WTC11 (cell line): ENCODE data around the gene CYP4F12. TPM values are rescaled to one million over a fixed set of nuclear protein-coding genes. Genes with fewer than 3 reads are reported as not detected.

ENCODE experiments used
- ATAC-seq: fragments of 200-7000 bp; cut with Tn5 transposase; 2 replicates; pipeline ENCODE4 v1.10.0; 2021; ENCODE audit warnings: mild to moderate bottlenecking, moderate library complexity
- CTCF ChIA-PET: fragments of 300-600 bp; sonication (Branson Sonifier 250); formaldehyde crosslinking; loops from one replicate; lab custom pipeline; 2021; ENCODE audit warnings: antibody characterized with exemption; lab: Charles Lee
- POLR2A ChIA-PET: fragments of 350-600 bp; sonication (Branson Sonifier 250); formaldehyde crosslinking; loops from one replicate; lab custom pipeline; 2021; ENCODE audit warnings: antibody characterized with exemption; lab: Charles Lee
- DNase-seq: peaks from one replicate; pipeline ENCODE4 v3.0.0; 2021; ENCODE audit warnings: low spot score
- H3K27ac Mint-ChIP-seq: 2 replicates; pipeline ENCODE4 v1.8.0; 2021; ENCODE audit warnings: mixed read lengths
- H3K27me3 Mint-ChIP-seq: 2 replicates; pipeline ENCODE4 v1.8.0; 2021; ENCODE audit warnings: low read depth, mild to moderate bottlenecking, moderate library complexity, mixed read lengths
- H3K36me3 Mint-ChIP-seq: 2 replicates; pipeline ENCODE4 v1.8.0; 2021; ENCODE audit warnings: mixed read lengths
- H3K4me1 Mint-ChIP-seq: 2 replicates; pipeline ENCODE4 v1.8.0; 2022; ENCODE audit warnings: mixed read lengths
- H3K4me3 Mint-ChIP-seq: 2 replicates; pipeline ENCODE4 v1.8.0; 2021; ENCODE audit warnings: mild to moderate bottlenecking, moderate library complexity, mixed read lengths
- H3K9me3 Mint-ChIP-seq: 2 replicates; pipeline ENCODE4 v1.8.0; 2021; ENCODE audit warnings: mixed read lengths
- ELF4 ChIP-seq: sonication (generic); formaldehyde crosslinking; IDR thresholded peaks from 2 replicates; pipeline ENCODE4 v1.8.1; 2022; ENCODE audit warnings: low read depth, mild to moderate bottlenecking, moderate library complexity, missing genetic modification reagents
- GABPB1 ChIP-seq: sonication (generic); formaldehyde crosslinking; IDR thresholded peaks from 2 replicates; pipeline ENCODE4 v1.8.1; 2023; ENCODE audit warnings: mild to moderate bottlenecking, missing genetic modification reagents
- HMGA2 ChIP-seq: fragments of 250-450 bp; sonication (Bioruptor Pico); IDR thresholded peaks from 2 replicates; pipeline ENCODE4 v1.4.0; 2021; ENCODE audit warnings: mild to moderate bottlenecking, moderate library complexity
- NFYB ChIP-seq: sonication (generic); formaldehyde crosslinking; conservative IDR thresholded peaks from 2 replicates; pipeline ENCODE4 v1.8.0; 2022; ENCODE audit warnings: low read depth, missing genetic modification reagents
- SMAD3 ChIP-seq: sonication (generic); formaldehyde crosslinking; IDR thresholded peaks from 2 replicates; pipeline ENCODE4 v1.8.0; 2022; ENCODE audit warnings: missing genetic modification reagents, mild to moderate bottlenecking, borderline replicate concordance
- SMAD4 ChIP-seq: sonication (generic); formaldehyde crosslinking; IDR thresholded peaks from 2 replicates; pipeline ENCODE4 v1.8.0; 2022; ENCODE audit warnings: mild to moderate bottlenecking, missing genetic modification reagents
- ZNF263 ChIP-seq: sonication (generic); formaldehyde crosslinking; IDR thresholded peaks from 2 replicates; pipeline ENCODE4 v1.8.1; 2022; ENCODE audit warnings: low read depth, mild to moderate bottlenecking, moderate library complexity, missing genetic modification reagents
- ZNF317 ChIP-seq: sonication (generic); formaldehyde crosslinking; IDR thresholded peaks from 2 replicates; pipeline ENCODE4 v1.8.1; 2023; ENCODE audit warnings: low read depth, mild to moderate bottlenecking, moderate library complexity, missing genetic modification reagents, borderline replicate concordance
- ZNF416 ChIP-seq: fragments of 250-450 bp; sonication (Bioruptor Pico); IDR thresholded peaks from 2 replicates; pipeline ENCODE4 v1.9.0; 2021; ENCODE audit warnings: mild to moderate bottlenecking, inconsistent platforms
- total RNA-seq: library from RNA; stranded (reverse); gene quantifications from 3 replicates; pipeline ENCODE4 v1.2.3, GENCODE V29; 2021
- TF ChIP-seq, protein P1 (sequence below): sonication (generic); formaldehyde crosslinking; IDR thresholded peaks from 2 replicates; pipeline ENCODE4 v1.8.0; 2023; ENCODE audit warnings: missing genetic modification reagents
- TF ChIP-seq, protein P2 (sequence below): fragments of 250-450 bp; sonication (Bioruptor Pico); IDR thresholded peaks from 2 replicates; pipeline ENCODE4 v1.9.0; 2021; ENCODE audit warnings: mild to moderate bottlenecking
- TF ChIP-seq, protein P3 (sequence below): fragments of 250-450 bp; sonication (Bioruptor Pico); conservative IDR thresholded peaks from 2 replicates; pipeline ENCODE4 v1.9.0; 2021; ENCODE audit warnings: mild to moderate bottlenecking
- TF ChIP-seq, protein P4 (sequence below): fragments of 250-450 bp; sonication (Bioruptor Pico); IDR thresholded peaks from 2 replicates; pipeline ENCODE4 v1.8.0; 2021; ENCODE audit warnings: mild to moderate bottlenecking
- TF ChIP-seq, protein P5 (sequence below): sonication (generic); formaldehyde crosslinking; IDR thresholded peaks from 2 replicates; pipeline ENCODE4 v1.8.1; 2022; ENCODE audit warnings: low read depth, missing genetic modification reagents, borderline replicate concordance
- TF ChIP-seq, protein P6 (sequence below): sonication (generic); formaldehyde crosslinking; IDR thresholded peaks from 2 replicates; pipeline ENCODE4 v1.8.1; 2023; ENCODE audit warnings: mild to moderate bottlenecking, missing genetic modification reagents

CYP4F12 gene
- total RNA-seq, 1 experiment from 2014 or later = not detected

DNA sequence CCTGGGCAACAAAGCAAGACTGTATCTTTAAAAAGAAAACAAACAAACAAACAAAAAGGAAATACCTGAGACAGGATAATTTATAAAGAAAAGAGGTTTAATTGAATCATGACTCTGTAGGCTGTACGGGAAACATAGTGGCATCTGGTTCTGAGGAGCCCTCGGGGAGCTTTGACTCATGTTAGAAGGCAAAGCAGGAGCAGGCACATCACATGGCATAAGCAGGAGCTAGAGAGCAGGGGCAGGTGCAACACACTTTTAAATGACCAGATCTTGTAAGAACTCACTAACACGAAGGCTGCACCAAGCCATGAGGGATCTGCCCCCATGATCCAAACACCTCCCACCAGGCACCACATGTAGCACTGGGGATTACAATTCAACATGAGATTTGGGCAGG, 41.8 kb downstream of the CYP4F12 start:
- ATAC-seq = no peak
- TF ChIP-seq NFYB (CRISPR knock-in tag) = no peak
- TF ChIP-seq, protein P1, sequence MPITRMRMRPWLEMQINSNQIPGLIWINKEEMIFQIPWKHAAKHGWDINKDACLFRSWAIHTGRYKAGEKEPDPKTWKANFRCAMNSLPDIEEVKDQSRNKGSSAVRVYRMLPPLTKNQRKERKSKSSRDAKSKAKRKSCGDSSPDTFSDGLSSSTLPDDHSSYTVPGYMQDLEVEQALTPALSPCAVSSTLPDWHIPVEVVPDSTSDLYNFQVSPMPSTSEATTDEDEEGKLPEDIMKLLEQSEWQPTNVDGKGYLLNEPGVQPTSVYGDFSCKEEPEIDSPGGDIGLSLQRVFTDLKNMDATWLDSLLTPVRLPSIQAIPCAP (CRISPR knock-in tag) = no peak
- TF ChIP-seq SMAD3 = no peak
- TF ChIP-seq, protein P2, sequence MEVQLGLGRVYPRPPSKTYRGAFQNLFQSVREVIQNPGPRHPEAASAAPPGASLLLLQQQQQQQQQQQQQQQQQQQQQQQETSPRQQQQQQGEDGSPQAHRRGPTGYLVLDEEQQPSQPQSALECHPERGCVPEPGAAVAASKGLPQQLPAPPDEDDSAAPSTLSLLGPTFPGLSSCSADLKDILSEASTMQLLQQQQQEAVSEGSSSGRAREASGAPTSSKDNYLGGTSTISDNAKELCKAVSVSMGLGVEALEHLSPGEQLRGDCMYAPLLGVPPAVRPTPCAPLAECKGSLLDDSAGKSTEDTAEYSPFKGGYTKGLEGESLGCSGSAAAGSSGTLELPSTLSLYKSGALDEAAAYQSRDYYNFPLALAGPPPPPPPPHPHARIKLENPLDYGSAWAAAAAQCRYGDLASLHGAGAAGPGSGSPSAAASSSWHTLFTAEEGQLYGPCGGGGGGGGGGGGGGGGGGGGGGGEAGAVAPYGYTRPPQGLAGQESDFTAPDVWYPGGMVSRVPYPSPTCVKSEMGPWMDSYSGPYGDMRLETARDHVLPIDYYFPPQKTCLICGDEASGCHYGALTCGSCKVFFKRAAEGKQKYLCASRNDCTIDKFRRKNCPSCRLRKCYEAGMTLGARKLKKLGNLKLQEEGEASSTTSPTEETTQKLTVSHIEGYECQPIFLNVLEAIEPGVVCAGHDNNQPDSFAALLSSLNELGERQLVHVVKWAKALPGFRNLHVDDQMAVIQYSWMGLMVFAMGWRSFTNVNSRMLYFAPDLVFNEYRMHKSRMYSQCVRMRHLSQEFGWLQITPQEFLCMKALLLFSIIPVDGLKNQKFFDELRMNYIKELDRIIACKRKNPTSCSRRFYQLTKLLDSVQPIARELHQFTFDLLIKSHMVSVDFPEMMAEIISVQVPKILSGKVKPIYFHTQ = no peak
- no peak for TF ChIP-seq GABPB1 (CRISPR knock-in tag)
- TF ChIP-seq ZNF416 (CRISPR knock-in tag) = no peak
- no peak for TF ChIP-seq SMAD4 (CRISPR knock-in tag)
- TF ChIP-seq, protein P3, sequence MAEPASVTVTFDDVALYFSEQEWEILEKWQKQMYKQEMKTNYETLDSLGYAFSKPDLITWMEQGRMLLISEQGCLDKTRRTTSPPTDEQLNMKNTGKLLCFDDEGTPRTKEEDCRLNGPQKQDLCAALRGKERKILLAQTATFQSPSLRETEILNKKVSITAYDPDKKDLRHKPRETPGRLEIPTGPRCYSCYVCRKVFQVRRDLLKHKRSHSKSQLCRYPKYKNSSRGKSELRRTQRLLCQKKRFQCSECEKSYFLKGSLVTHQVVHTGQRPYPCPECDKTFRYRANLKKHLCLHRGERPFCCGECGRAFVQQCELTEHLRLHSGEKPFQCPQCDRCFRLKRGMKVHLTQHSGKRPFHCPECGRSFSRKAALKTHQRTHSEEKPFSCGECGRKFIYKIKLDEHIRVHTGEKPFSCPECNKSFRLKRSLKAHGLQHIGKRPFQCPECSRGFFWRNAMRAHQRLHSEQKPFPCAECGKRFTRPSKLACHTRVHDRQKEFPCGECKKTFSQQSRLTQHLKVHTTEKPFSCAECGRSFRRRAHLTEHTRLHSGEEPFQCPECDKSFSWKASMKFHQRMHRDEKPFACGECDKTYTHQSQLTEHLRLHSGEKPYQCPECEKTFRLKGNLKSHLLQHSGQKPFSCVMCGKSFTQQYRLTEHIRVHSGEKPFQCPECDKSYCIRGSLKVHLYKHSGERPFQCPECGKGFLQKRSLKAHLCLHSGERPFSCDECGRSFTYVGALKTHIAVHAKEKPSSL (CRISPR knock-in tag) = no peak
- TF ChIP-seq, protein P4, sequence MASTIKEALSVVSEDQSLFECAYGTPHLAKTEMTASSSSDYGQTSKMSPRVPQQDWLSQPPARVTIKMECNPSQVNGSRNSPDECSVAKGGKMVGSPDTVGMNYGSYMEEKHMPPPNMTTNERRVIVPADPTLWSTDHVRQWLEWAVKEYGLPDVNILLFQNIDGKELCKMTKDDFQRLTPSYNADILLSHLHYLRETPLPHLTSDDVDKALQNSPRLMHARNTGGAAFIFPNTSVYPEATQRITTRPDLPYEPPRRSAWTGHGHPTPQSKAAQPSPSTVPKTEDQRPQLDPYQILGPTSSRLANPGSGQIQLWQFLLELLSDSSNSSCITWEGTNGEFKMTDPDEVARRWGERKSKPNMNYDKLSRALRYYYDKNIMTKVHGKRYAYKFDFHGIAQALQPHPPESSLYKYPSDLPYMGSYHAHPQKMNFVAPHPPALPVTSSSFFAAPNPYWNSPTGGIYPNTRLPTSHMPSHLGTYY (CRISPR knock-in tag) = no peak
- no peak for TF ChIP-seq ZNF317 (CRISPR knock-in tag)
- no peak for TF ChIP-seq ELF4 (CRISPR knock-in tag)
- no peak for TF ChIP-seq HMGA2 (CRISPR knock-in tag)
- TF ChIP-seq, protein P5, sequence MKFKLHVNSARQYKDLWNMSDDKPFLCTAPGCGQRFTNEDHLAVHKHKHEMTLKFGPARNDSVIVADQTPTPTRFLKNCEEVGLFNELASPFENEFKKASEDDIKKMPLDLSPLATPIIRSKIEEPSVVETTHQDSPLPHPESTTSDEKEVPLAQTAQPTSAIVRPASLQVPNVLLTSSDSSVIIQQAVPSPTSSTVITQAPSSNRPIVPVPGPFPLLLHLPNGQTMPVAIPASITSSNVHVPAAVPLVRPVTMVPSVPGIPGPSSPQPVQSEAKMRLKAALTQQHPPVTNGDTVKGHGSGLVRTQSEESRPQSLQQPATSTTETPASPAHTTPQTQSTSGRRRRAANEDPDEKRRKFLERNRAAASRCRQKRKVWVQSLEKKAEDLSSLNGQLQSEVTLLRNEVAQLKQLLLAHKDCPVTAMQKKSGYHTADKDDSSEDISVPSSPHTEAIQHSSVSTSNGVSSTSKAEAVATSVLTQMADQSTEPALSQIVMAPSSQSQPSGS (CRISPR knock-in tag) = no peak
- TF ChIP-seq ZNF263 = no peak
- TF ChIP-seq, protein P6, sequence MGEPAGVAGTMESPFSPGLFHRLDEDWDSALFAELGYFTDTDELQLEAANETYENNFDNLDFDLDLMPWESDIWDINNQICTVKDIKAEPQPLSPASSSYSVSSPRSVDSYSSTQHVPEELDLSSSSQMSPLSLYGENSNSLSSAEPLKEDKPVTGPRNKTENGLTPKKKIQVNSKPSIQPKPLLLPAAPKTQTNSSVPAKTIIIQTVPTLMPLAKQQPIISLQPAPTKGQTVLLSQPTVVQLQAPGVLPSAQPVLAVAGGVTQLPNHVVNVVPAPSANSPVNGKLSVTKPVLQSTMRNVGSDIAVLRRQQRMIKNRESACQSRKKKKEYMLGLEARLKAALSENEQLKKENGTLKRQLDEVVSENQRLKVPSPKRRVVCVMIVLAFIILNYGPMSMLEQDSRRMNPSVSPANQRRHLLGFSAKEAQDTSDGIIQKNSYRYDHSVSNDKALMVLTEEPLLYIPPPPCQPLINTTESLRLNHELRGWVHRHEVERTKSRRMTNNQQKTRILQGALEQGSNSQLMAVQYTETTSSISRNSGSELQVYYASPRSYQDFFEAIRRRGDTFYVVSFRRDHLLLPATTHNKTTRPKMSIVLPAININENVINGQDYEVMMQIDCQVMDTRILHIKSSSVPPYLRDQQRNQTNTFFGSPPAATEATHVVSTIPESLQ (CRISPR knock-in tag) = no peak
- TF ChIP-seq, all 79 proteins: peak for 0
- H3K9me3 Mint-ChIP-seq = peaks cover 84% of the 10 kb centered on the region
- POLR2A ChIA-PET = no interaction called here
- no peak overlapping the region for H3K27ac Mint-ChIP-seq
- H3K4me3 Mint-ChIP-seq = no peak overlapping the region
- no peaks in the 10 kb centered on the region for H3K4me1 Mint-ChIP-seq
- peaks cover 11% of the 10 kb centered on the region for H3K27me3 Mint-ChIP-seq
- H3K36me3 Mint-ChIP-seq = peaks cover 59% of the 10 kb centered on the region
- CTCF ChIA-PET = no interaction called here
- DNase-seq = no peak

DNA sequence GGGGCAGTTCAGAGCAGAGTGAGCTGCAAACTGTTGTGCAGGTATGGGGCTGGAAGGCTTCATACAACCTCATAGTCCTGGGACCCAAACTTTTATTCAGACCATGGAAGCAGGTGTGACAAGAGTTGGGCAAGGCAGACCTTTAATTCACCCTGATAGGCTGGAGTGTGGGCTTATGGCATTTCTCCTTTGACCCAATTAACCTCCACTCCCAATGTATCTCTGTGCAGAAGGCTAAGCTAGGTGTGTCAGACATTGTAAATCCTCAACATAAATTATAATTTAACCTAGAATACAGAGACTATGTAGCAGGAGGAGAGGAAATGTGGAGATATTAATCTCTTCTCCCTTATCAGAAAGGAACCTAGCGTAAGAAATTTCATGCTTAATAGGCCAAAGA, 42.8 kb downstream of the CYP4F12 start:
- Mint-ChIP-seq H3K27me3 (peaks cover 16% of the 10 kb centered on the region), H3K9me3 (peaks cover 84% of the 10 kb centered on the region)

More for the DNA sequence above, 42.8 kb downstream of the CYP4F12 start:
- DNase-seq (no peak), ATAC-seq (no peak)
- Mint-ChIP-seq H3K4me1 (no peaks in the 10 kb centered on the region), H3K36me3 (peaks cover 56% of the 10 kb centered on the region), H3K4me3 (no peak overlapping the region), H3K27ac (no peak overlapping the region)
- TF ChIP-seq ZNF317 (CRISPR knock-in tag) = no peak
- TF ChIP-seq HMGA2 (CRISPR knock-in tag) = no peak
- ChIA-PET POLR2A (no interaction called here), CTCF (no interaction called here)
